Fibroblast of lung (primary cell): Measurements from ENCODE around the gene KCNK18. TPM values are rescaled to one million over a fixed set of nuclear protein-coding genes. Genes with fewer than 3 reads are reported as not detected.

Experiments used
- DNase-seq, 2 donors: peaks; one replicate each; pipeline versions ENCODE4 v3.0.0 to v3.0.0-alpha.2; 2010; ENCODE audit warnings: low read depth in 2 of 2
- H2AFZ ChIP-seq: 2 replicates; pipeline ENCODE4 v1.5.1; 2012; ENCODE audit warnings: low read length, control low read depth, inconsistent platforms
- H3K27ac ChIP-seq: 2 replicates; pipeline ENCODE4 v1.5.1; 2011; ENCODE audit warnings: low read length, control low read depth; ENCODE audit not compliant: insufficient read depth
- H3K27me3 ChIP-seq: 2 replicates; pipeline ENCODE4 v1.5.1; 2011; ENCODE audit warnings: mild to moderate bottlenecking, low read length; ENCODE audit not compliant: control insufficient read depth, insufficient read depth
- H3K36me3 ChIP-seq: 2 replicates; pipeline ENCODE4 v1.5.1; 2011; ENCODE audit warnings: low read length; ENCODE audit not compliant: control insufficient read depth, insufficient read depth
- H3K4me1 ChIP-seq: 2 replicates; pipeline ENCODE4 v1.5.1; 2011; ENCODE audit warnings: low read length; ENCODE audit not compliant: control insufficient read depth, insufficient read depth; ENCODE audit errors: extremely low read depth
- H3K4me2 ChIP-seq: 2 replicates; pipeline ENCODE4 v1.5.1; 2011; ENCODE audit warnings: low read length, control low read depth; ENCODE audit not compliant: insufficient read depth; ENCODE audit errors: extremely low read depth
- H3K4me3 ChIP-seq, 4 experiments: fragments of 200-600 bp in 1 of 4; sonication (generic) in 1 of 4; replicated peaks in 1 of 4; 2 replicates each; pipeline ENCODE4 v1.5.1; 2011 to 2016; ENCODE audit warnings: low read length in 4 of 4, low read depth in 3 of 4, mild to moderate bottlenecking in 3 of 4, control low read depth in 2 of 4, inconsistent platforms in 1 of 4, mixed read lengths in 1 of 4; ENCODE audit not compliant: insufficient read depth in 1 of 4; ENCODE audit errors: control extremely low read depth in 1 of 4
- H3K79me2 ChIP-seq: 2 replicates; pipeline ENCODE4 v1.5.1; 2012; ENCODE audit warnings: mild to moderate bottlenecking, low read length, inconsistent platforms; ENCODE audit not compliant: control insufficient read depth, insufficient read depth
- H3K9ac ChIP-seq: 2 replicates; pipeline ENCODE4 v1.5.1; 2011; ENCODE audit warnings: mild to moderate bottlenecking, low read length, control low read depth; ENCODE audit not compliant: insufficient read depth
- H3K9me3 ChIP-seq: 2 replicates; pipeline ENCODE4 v1.5.1; 2012; ENCODE audit warnings: low read depth, low read length; ENCODE audit not compliant: control insufficient read depth, insufficient read depth
- H4K20me1 ChIP-seq: 2 replicates; pipeline ENCODE4 v1.5.1; 2011; ENCODE audit warnings: low read length; ENCODE audit not compliant: control insufficient read depth, insufficient read depth; ENCODE audit errors: extremely low read depth
- EZH2 ChIP-seq: IDR thresholded peaks from 2 replicates; pipeline ENCODE4 v1.5.1; 2012; ENCODE audit warnings: low read length, control low read depth, mild to moderate bottlenecking; ENCODE audit errors: missing control alignments
- polyA plus RNA-seq, 2 donors: library from polyadenylated mRNA; depleted of rRNA in 1 of 2; stranded (reverse) in 1 of 2; unstranded in 1 of 2; fragments of >200 nt; gene quantifications; 2 replicates each; pipeline ENCODE4 v1.2.1, GENCODE V29; 2011 to 2012; ENCODE audit warnings: missing spikeins in 1 of 2
- total RNA-seq: library from RNA; depleted of rRNA; stranded (reverse); fragments of >200 nt; gene quantifications from 2 replicates; pipeline ENCODE4 v1.2.1, GENCODE V29; 2014
- TF ChIP-seq, protein P1 (sequence below), 2 donors: IDR thresholded peaks in 1 of 2; conservative IDR thresholded peaks in 1 of 2; 1 replicate in 1 of 2; 2 replicates in 1 of 2; pipeline ENCODE4 v1.5.1; 2011 to 2012; ENCODE audit warnings: low read length in 2 of 2, control low read depth in 1 of 2, inconsistent platforms in 1 of 2, low read depth in 1 of 2, mild to moderate bottlenecking in 1 of 2

KCNK18 gene
- total and polyA plus RNA-seq, 2 donors (not counting 1 experiment from before 2014, with no cell fraction given) = not detected

DNA sequence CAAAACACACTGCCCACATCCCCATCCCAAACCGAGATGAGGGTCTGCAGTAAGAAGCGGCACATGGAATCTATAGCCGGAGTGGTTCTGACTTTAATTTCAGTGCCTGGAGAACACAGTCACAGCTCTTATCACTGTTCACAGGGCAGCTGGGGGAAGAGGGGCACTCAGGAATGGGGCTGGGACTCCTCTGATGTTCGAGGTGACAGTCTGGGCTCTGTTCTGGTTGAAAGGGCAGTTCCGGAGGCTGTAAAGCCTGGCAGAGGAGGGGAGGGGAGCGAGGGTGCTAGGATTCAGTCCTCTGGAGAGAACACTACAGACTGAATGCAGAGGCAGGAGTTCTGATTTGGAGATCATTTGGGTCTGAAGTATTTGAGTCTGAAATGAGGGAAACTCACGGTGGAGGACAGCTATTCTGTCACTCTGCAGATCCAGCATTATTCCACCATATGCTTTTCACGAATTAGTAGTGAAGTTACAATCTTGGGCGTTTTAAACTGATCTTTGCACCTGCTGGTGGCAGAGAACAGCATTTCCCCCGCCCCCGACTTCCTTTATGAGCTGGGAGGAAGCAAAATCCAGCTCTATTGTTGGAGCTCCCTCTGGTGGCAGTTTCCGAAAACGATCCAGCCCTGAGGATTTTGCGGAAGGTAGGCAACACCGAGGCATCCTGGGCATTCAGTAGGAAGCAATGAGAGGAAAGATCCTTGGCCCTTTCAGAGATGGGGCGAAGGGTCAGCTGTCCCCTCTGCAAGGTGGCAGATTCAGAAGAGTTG, 22.7 kb upstream of the KCNK18 start:
- peak; percentile 55 to 63 for DNase-seq
- H3K36me3 ChIP-seq = no peaks in the 10 kb centered on the region
- H3K27me3 ChIP-seq = peaks cover 6% of the 10 kb centered on the region

DNA sequence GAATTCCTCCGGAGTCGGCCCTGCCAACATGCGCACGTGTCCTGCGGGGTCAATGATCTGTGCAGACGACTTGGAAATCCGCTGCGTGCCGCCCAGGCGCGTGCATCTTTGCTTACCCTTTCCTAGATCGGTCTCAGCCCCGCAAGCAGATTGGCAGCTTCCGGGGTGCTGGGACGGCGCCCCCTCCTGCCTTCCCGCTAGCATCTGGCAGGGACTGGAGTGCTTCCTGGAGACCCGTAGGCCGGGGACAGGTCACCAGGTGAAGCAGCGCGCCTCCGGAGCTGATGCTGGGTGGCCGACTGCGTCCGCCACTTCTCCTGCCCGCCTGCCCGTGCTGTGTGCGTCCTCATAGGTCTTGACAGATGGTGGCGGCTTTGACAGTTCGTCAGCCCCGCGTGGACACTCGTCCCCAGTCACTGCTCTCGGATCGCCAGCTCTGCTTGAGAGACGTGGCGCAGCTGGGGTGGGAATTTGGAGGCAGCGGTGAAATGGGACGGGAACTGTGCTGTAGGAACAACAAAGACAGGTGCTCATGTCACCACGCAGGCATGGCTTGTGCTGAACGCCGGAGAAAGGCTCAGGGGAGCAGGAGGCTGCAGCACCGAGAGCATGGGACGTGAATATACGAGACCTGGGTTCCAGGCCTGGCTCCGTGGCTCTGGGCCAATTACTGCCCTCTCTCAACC, 21.9 kb upstream of the KCNK18 start:
- Histone ChIP-seq H3K27me3 (peaks cover 4% of the 10 kb centered on the region), H3K4me2 (peak overlapping the region; percentile 90), H3K9ac (no peak overlapping the region), H3K79me2 (no peaks in the 10 kb centered on the region), H3K9me3 (no peaks in the 10 kb centered on the region), H4K20me1 (peaks cover 2% of the 10 kb centered on the region), H2AFZ (peak overlapping the region; percentile 88), H3K4me3 (peak overlapping the region; percentile 12 to 39 (median 32)), H3K36me3 (no peaks in the 10 kb centered on the region), H3K27ac (no peak overlapping the region), H3K4me1 (no peaks in the 10 kb centered on the region)
- TF ChIP-seq, protein P1, sequence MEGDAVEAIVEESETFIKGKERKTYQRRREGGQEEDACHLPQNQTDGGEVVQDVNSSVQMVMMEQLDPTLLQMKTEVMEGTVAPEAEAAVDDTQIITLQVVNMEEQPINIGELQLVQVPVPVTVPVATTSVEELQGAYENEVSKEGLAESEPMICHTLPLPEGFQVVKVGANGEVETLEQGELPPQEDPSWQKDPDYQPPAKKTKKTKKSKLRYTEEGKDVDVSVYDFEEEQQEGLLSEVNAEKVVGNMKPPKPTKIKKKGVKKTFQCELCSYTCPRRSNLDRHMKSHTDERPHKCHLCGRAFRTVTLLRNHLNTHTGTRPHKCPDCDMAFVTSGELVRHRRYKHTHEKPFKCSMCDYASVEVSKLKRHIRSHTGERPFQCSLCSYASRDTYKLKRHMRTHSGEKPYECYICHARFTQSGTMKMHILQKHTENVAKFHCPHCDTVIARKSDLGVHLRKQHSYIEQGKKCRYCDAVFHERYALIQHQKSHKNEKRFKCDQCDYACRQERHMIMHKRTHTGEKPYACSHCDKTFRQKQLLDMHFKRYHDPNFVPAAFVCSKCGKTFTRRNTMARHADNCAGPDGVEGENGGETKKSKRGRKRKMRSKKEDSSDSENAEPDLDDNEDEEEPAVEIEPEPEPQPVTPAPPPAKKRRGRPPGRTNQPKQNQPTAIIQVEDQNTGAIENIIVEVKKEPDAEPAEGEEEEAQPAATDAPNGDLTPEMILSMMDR (conservative IDR thresholded peaks at IDR 0.05 in 1 of 2, IDR thresholded peaks at IDR 0.05 in 1 of 2; ENCODE audit: low read depth in 1 of 2, low read length in 2 of 2) = no peak
- TF ChIP-seq EZH2 = no peak
- DNase-seq = no peak

More for the DNA sequence above, 22.7 kb upstream of the KCNK18 start:
- peaks cover 2% of the 10 kb centered on the region for H4K20me1 ChIP-seq
- H3K9ac ChIP-seq = no peak overlapping the region
- TF ChIP-seq, protein P1 (conservative IDR thresholded peaks at IDR 0.05 in 1 of 2, IDR thresholded peaks at IDR 0.05 in 1 of 2; ENCODE audit: low read depth in 1 of 2, low read length in 2 of 2) = peak; percentile 87 to 93
- no peak for TF ChIP-seq EZH2
- H2AFZ ChIP-seq = peak overlapping the region; percentile 88
- H3K4me3 ChIP-seq = peak overlapping the region in 3 of 4 experiments; percentile 12 to 39 (median 38)
- no peaks in the 10 kb centered on the region for H3K9me3 ChIP-seq
- H3K79me2 ChIP-seq = no peaks in the 10 kb centered on the region
- H3K4me2 ChIP-seq = peak overlapping the region; percentile 90
- H3K27ac ChIP-seq = no peak overlapping the region
- no peaks in the 10 kb centered on the region for H3K4me1 ChIP-seq

DNA sequence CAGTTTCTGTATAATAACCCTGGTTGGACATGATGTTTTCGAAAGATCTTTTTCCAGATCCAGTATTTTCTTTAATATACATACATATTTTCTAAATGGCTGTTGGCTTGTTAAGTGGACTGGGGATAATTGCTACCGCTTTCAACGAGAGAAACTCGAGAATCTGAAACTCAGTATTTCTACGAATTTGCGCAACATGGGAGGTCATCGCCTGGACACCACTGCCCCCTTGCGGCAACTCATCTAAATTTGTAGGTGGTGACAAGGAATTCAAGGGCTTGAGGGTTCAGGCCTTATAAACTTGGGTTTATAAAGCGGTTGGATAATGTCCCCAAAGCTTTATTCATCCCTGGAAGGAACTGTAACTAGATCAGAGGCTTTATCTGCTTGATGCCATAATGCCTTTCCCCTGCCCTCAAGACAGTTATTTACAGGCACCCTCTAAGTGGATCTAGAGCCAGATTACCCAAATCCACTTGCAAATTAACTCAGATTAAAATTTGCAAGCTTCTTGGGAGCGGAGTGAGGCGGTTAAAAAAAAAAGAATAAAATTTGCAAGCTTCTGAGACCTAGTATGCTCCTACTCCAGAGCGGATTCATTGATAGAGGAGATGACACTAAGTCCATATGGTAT, 21.3 kb upstream of the KCNK18 start:
- Histone ChIP-seq H3K9ac (no peak overlapping the region), H4K20me1 (peaks cover 2% of the 10 kb centered on the region), H3K27me3 (peaks cover 4% of the 10 kb centered on the region), H3K4me2 (peak overlapping the region; percentile 90), H3K79me2 (no peaks in the 10 kb centered on the region), H3K36me3 (no peaks in the 10 kb centered on the region), H3K27ac (no peak overlapping the region), H3K4me1 (no peaks in the 10 kb centered on the region), H3K9me3 (no peaks in the 10 kb centered on the region), H2AFZ (peak overlapping the region; percentile 88), H3K4me3 (peak overlapping the region; percentile 12 to 39 (median 32))
- TF ChIP-seq, protein P1 (conservative IDR thresholded peaks at IDR 0.05 in 1 of 2, IDR thresholded peaks at IDR 0.05 in 1 of 2; ENCODE audit: low read depth in 1 of 2, low read length in 2 of 2) = peak; percentile 83 to 84
- no peak for TF ChIP-seq EZH2
- DNase-seq = peak; percentile 57 to 78
